22Rv1 (cell line): ENCODE measurements around the gene WTIP.
"Not testable (repeated sequence)": the region's sequence is repeated elsewhere in the genome, so short reads cannot be mapped to it uniquely, and the experiment has no call there.

ENCODE experiments used
- H3K27ac ChIP-seq: fragments of 450-650 bp; 2 replicates; pipeline ENCODE4 v1.5.1; 2017
- ZFX ChIP-seq: fragments of 450-650 bp; IDR thresholded peaks from 2 replicates; pipeline ENCODE4 v1.6.1; 2017; ENCODE audit warnings: antibody characterized with exemption, borderline replicate concordance
- TF ChIP-seq, protein P1 (sequence below): fragments of 450-650 bp; IDR thresholded peaks from 2 replicates; pipeline ENCODE4 v1.5.1; 2017; ENCODE audit warnings: mild to moderate bottlenecking

The WTIP gene

GRCh38 chr19:34480971-34481841 is at the start of gene WTIP:
Gene WTIP (plus strand): TSS chr19:34481758. CDS start chr19:34481975, 217 bp downstream.
- no peak for TF ChIP-seq ZFX
- TF ChIP-seq, protein P1, sequence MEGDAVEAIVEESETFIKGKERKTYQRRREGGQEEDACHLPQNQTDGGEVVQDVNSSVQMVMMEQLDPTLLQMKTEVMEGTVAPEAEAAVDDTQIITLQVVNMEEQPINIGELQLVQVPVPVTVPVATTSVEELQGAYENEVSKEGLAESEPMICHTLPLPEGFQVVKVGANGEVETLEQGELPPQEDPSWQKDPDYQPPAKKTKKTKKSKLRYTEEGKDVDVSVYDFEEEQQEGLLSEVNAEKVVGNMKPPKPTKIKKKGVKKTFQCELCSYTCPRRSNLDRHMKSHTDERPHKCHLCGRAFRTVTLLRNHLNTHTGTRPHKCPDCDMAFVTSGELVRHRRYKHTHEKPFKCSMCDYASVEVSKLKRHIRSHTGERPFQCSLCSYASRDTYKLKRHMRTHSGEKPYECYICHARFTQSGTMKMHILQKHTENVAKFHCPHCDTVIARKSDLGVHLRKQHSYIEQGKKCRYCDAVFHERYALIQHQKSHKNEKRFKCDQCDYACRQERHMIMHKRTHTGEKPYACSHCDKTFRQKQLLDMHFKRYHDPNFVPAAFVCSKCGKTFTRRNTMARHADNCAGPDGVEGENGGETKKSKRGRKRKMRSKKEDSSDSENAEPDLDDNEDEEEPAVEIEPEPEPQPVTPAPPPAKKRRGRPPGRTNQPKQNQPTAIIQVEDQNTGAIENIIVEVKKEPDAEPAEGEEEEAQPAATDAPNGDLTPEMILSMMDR, result no peak
- H3K27ac ChIP-seq, result no peak within 1 kb of the TSS

DNA sequence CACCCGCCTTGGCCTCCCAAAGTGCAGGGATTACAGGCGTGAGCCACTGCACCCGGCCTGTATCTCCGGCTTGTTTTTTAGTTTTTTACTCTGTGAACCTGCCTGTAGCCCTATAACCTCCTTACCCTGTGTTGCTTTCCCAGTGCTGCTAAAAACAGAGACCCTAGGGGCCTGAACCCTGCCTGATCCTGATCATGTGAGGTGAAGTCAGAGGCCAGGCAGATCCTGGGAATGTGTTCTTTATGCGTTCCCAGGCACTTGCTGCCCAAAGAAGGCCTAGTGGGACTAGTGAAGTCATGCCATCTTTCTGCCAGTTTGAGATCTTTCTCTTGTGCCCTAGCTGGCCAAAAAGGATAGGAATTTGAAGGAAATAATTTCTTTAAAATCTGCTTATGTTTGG is 48.8 kb upstream of the WTIP start:
- H3K27ac ChIP-seq, result no peak overlapping the region
- TF ChIP-seq ZFX, result no peak
- TF ChIP-seq, protein P1, result no peak

DNA sequence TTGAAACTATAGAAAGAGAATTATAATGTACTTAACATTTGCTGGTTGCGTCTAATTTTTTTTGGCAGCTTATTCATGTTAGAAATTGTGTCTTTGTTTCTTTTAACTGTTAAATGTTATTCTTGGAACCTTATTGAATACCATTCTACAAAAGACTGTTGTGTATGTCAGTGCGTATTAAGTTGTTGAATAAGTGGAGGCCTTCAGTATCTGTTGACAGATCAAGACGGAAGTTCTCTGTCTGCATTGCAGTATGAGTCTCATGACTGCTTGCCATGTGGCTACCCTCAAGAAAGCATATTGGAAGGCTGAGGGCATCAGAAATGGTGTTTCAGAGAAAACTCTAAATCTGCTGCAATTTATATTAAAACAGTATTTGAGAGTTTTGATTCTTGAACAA is 44.8 kb upstream of the WTIP start:
- TF ChIP-seq ZFX, result no peak
- TF ChIP-seq, protein P1, result no peak
- no peak overlapping the region for H3K27ac ChIP-seq

DNA sequence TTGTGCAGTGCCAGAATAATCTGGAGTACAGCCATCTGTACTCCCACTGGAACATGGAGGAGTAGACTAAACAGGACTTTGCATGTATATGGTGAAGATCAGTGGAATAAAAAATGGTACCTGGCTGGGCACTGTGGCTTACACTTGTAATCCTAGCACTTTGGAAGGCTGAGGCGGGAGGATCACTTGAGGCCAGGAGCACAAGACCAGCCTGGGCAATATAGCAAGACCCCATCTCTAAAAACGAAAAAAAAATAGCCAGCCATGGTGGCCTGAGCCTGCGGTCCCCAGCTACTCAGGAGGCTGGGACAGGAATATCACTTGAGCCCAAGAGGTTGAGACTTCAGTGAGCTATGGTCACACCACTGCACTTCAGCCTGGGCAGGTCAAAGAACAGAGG is 33.4 kb upstream of the WTIP start:
- TF ChIP-seq, protein P1, result no peak
- TF ChIP-seq ZFX, result no peak
- H3K27ac ChIP-seq, result no peak overlapping the region

GRCh38 chr19:34452723-34453122 is 28.8 kb upstream of the WTIP start:
- TF ChIP-seq, protein P1, result no peak
- no peak overlapping the region for H3K27ac ChIP-seq

DNA sequence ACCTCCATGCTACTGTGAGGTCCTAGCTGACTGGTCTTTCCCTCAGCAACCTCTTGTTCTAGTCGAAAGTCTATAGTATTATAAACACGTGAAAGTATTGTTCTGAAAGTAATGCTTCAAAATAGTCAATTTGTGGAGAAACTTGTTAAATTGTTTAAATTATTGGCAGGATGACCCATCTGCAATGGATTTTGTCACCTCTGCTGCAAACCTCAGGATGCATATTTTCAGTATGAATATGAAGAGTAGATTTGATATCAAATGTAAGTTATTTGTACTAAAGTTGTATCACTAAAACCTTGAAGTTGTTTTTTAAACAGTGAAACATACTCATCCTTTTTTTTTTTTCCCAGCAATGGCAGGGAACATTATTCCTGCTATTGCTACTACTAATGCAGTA is 27.5 kb upstream of the WTIP start:
- TF ChIP-seq, protein P1, result no peak
- TF ChIP-seq ZFX, result no peak
- no peak overlapping the region for H3K27ac ChIP-seq

- TF ChIP-seq, protein P1, result no peak
- no peak for TF ChIP-seq ZFX
- H3K27ac ChIP-seq, result no peak overlapping the region
These were observed 26.9 kb upstream of the WTIP start for GRCh38 chr19:34454685-34455084.

- H3K27ac ChIP-seq, result not testable (repeated sequence)
These were observed 25.6 kb upstream of the WTIP start for GRCh38 chr19:34455783-34456480.
